ENCODE data around the gene YEATS2.

The YEATS2 gene

DNA sequence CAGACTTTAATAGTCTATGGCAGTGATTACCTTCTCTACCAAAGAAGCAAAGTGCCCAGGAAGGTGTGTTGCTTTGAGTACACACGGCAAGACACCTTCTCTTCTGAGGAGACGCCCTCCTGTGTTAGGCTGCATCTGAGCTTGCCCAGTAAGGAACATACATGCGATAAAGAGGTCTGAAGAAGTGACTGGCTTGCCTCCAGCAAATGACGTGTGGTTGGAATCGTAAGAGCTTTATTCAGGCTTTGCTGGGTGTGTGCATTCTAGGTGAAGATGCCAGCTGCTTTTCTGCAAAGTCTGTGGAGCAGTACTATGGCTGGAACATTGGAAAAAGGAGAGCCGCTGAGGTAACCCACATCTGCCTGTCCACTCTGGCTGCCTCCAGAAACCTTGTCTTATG lies 105.4 kb downstream of the YEATS2 start:
- H3K4me1 ChIP-seq (ENCODE audit: control insufficient read depth, insufficient read depth, low read length), result no peaks in the 10 kb centered on the region
- no peaks in the 10 kb centered on the region for H3K27me3 ChIP-seq (ENCODE audit: control insufficient read depth, insufficient read depth, low read length)
- no peak overlapping the region for H3K9ac ChIP-seq (ENCODE audit: low read depth, low read length)
- no peak overlapping the region for H3K4me3 ChIP-seq (ENCODE audit: low read length)
- H3K36me3 ChIP-seq (ENCODE audit: insufficient read depth, low read length), result peaks cover 85% of the 10 kb centered on the region
- H3K9me3 ChIP-seq (replicated peaks; ENCODE audit: low read length), result no peaks in the 10 kb centered on the region
- no peak overlapping the region for H3K4me2 ChIP-seq (ENCODE audit: low read length)

DNA sequence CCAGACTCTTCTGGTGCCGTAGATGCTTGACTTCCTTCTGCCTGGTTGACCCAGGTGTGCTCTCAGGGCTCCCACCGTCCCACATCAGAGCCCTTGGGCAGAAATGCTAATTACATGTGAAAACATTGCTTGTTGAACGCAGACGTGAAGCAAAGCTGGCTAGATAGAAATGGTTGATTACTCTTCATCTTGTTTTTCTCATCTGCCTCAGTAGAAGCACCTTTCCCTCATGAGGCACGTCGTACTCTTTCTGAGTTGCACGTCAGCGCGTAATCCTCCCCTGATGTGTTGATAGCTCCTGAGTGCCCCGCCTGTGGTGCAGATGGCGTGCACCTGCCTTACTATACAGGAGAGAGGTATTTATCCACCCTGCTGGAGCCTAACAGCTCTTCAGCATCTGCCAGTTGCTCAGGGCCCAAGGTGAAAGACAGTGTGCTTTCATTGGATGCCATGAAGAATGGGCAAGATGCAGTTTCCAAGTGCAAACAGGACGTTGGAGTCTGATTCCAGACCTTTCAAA lies 109.7 kb downstream of the YEATS2 start:
- Histone ChIP-seq H3K9me3 (replicated peaks; ENCODE audit: low read length) (no peaks in the 10 kb centered on the region), H3K4me2 (ENCODE audit: low read length) (no peak overlapping the region), H3K36me3 (ENCODE audit: insufficient read depth, low read length) (peaks cover 91% of the 10 kb centered on the region), H3K4me1 (ENCODE audit: control insufficient read depth, insufficient read depth, low read length) (no peaks in the 10 kb centered on the region), H3K9ac (ENCODE audit: low read depth, low read length) (no peak overlapping the region), H3K27me3 (ENCODE audit: control insufficient read depth, insufficient read depth, low read length) (no peaks in the 10 kb centered on the region), H3K4me3 (ENCODE audit: low read length) (no peak overlapping the region)

DNA sequence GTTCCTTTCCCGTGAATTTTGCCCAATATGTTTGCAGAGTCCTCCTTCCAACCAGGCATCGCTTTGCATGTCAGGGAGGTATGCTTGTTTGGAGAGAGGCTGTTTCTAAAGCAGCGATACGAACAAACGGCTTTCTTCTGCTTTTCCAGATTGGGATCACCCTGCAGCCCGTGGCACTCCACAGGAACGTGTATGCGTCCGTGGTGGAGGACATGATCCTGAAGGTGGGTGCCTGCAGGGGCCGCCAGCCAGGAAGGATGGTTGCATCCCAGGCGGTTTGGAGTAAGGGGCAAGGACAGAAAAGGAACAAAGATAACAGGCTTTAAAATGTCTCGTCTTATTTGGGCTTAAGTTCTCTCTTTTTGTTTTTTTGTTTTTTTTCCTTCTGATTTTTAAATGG lies 110.3 kb downstream of the YEATS2 start:
- Histone ChIP-seq H3K4me1 (ENCODE audit: control insufficient read depth, insufficient read depth, low read length) (no peaks in the 10 kb centered on the region), H3K9ac (ENCODE audit: low read depth, low read length) (no peak overlapping the region), H3K27me3 (ENCODE audit: control insufficient read depth, insufficient read depth, low read length) (no peaks in the 10 kb centered on the region), H3K36me3 (ENCODE audit: insufficient read depth, low read length) (peaks cover 92% of the 10 kb centered on the region), H3K4me3 (ENCODE audit: low read length) (no peak overlapping the region), H3K9me3 (replicated peaks; ENCODE audit: low read length) (no peaks in the 10 kb centered on the region), H3K4me2 (ENCODE audit: low read length) (no peak overlapping the region)

DNA sequence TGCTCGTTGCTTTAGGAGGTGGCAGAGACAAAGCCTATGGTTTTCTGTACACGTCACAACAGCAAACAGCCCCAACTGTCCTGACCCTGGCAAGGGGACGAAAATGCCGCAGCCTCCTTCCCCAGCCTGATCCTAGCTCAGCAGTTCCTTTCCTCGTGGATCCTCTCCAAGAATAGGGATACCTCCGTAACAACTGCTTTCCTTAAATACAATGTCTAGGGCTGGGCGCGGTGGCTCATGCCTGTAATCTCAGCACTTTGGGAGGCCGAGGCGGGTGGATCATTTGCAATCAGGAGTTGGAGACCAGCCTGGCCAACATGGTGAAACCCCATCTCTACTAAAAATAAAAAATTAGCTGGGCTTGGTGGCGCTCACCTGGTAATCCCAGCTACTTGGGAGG lies 110.8 kb downstream of the YEATS2 start:
- Histone ChIP-seq H3K36me3 (ENCODE audit: insufficient read depth, low read length) (peaks cover 92% of the 10 kb centered on the region), H3K27me3 (ENCODE audit: control insufficient read depth, insufficient read depth, low read length) (no peaks in the 10 kb centered on the region), H3K4me1 (ENCODE audit: control insufficient read depth, insufficient read depth, low read length) (no peaks in the 10 kb centered on the region), H3K4me3 (ENCODE audit: low read length) (no peak overlapping the region), H3K9me3 (replicated peaks; ENCODE audit: low read length) (no peaks in the 10 kb centered on the region), H3K4me2 (ENCODE audit: low read length) (no peak overlapping the region), H3K9ac (ENCODE audit: low read depth, low read length) (no peak overlapping the region)

DNA sequence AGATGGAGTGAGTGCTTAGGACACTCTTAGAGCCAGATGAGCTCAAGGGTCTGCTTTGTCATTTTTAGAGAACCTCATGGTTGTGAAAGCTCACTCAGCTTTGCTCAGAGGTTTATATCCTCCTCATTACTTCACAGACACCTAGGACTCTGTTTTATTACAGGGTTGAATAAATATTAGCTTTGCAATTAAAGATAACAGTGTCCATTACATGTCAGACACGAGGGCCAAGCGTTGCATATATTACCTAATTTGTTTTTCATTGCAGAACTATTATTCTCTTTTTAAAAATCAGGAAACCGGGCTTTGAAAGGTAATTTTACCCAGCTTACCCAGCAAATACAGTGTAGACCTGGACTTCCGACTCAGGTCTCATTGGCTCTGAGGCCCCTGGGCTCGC lies 111.7 kb downstream of the YEATS2 start:
- H3K9ac ChIP-seq (ENCODE audit: low read depth, low read length), result no peak overlapping the region
- H3K4me3 ChIP-seq (ENCODE audit: low read length), result no peak overlapping the region
- H3K9me3 ChIP-seq (replicated peaks; ENCODE audit: low read length), result no peaks in the 10 kb centered on the region
- H3K4me2 ChIP-seq (ENCODE audit: low read length), result no peak overlapping the region
- H3K36me3 ChIP-seq (ENCODE audit: insufficient read depth, low read length), result peaks cover 87% of the 10 kb centered on the region
- no peaks in the 10 kb centered on the region for H3K4me1 ChIP-seq (ENCODE audit: control insufficient read depth, insufficient read depth, low read length)
- no peaks in the 10 kb centered on the region for H3K27me3 ChIP-seq (ENCODE audit: control insufficient read depth, insufficient read depth, low read length)

DNA sequence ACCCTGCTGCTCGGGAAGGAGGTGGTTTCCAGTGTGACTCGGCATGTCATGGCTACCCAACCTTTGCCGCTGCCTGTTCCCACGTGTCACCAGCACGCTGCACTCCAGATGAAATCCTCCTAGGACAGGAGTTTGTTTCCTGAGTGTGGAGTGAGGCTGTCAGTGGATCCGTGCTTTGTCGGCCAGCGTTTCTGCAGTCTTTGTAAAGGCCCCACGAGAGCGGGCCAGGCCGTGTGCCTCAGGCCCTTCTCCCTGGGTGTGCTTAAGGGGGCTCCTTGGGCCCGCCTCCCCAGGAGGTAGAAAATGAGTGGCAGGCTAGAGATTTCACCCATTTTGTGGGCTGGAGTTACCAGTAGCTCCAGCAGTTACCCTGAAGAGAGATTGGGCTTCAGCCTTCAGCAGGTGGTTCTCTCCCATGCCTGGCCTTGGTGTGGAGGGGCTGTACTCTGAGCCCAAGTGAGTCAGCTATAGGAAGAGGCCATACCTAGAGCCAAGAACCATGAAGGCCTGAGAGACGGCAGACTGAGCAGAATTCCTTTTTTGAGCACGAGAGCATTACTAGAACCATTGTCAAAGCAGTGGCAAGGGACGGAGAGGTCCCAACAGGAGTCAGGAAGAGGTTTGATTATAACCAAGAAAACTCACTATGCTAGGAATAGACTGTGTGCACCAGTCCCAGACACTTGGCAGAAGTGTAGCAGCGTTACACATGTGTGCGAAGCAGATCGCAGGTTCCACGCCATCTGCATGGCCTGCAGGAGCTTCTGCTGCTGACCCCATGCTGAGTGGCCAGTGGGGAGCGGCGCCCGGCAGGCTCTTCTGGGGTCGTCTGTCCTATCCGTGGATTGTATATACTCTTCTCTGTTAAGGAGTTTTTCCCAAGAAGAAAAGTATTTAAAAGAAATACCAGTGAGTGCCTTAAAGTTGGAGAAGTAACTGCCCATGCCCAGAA lies 113.3 kb downstream of the YEATS2 start:
- Histone ChIP-seq H3K9ac (ENCODE audit: low read depth, low read length) (no peak overlapping the region), H3K36me3 (ENCODE audit: insufficient read depth, low read length) (peaks cover 79% of the 10 kb centered on the region), H3K27me3 (ENCODE audit: control insufficient read depth, insufficient read depth, low read length) (no peaks in the 10 kb centered on the region), H3K4me1 (ENCODE audit: control insufficient read depth, insufficient read depth, low read length) (no peaks in the 10 kb centered on the region), H3K4me2 (ENCODE audit: low read length) (no peak overlapping the region), H3K9me3 (replicated peaks; ENCODE audit: low read length) (no peaks in the 10 kb centered on the region), H3K4me3 (ENCODE audit: low read length) (no peak overlapping the region)

DNA sequence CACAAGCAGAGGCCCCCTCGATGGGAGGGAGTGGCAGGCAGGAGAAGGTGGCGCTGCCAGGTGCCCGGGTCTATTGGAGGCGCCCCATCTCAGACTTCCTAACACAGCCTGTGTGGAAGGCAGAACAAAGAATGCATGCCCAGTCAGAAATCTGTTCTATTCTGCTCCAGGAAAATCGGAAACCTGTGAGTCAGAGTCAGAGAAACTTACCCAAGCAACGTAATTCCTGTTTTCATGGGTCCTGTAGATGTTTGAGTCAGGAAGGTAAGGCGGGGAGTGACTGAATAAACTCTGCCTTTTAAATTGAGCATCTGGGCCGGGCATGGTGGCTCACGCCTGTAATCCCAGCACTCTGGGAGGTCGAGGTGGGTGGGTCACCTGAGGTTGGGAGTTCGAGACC lies 114.0 kb downstream of the YEATS2 start:
- Histone ChIP-seq H3K9me3 (replicated peaks; ENCODE audit: low read length) (no peaks in the 10 kb centered on the region), H3K4me2 (ENCODE audit: low read length) (no peak overlapping the region), H3K27me3 (ENCODE audit: control insufficient read depth, insufficient read depth, low read length) (no peaks in the 10 kb centered on the region), H3K36me3 (ENCODE audit: insufficient read depth, low read length) (peaks cover 78% of the 10 kb centered on the region), H3K4me1 (ENCODE audit: control insufficient read depth, insufficient read depth, low read length) (no peaks in the 10 kb centered on the region), H3K9ac (ENCODE audit: low read depth, low read length) (no peak overlapping the region), H3K4me3 (ENCODE audit: low read length) (no peak overlapping the region)

DNA sequence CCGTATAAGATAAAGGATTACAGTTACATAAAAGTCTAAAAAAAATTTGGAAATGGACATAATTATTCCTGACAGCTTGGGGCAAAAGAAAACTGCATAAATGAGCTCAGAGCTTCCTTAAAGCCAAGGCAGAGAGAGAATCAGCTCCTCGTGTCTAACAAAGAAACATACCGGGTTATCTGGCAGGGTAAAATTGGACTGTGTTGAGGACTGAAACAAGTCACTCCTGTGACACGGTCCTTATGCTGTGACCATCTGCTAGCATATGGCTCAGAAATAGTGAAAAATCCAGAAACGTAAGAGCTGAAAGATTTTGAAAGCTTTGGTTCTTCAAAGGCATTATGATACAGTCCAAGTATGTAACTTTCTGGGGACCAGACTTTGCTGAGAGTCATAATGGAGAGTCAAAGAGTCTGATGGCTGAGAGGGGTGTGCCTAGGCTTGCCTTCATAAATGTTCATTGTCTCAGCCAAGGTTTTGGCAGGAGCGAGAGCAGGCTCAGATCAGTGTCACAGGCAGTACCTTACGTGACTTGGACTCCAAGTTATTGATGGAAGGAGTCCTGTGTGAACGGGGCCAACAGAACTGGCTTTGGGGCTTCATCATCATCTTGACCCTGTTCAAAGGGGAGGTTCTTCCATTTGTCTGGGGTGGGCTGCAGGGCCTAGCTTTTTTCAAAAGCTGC lies 115.3 kb downstream of the YEATS2 start:
- Histone ChIP-seq H3K27me3 (ENCODE audit: control insufficient read depth, insufficient read depth, low read length) (no peaks in the 10 kb centered on the region), H3K9me3 (replicated peaks; ENCODE audit: low read length) (no peaks in the 10 kb centered on the region), H3K9ac (ENCODE audit: low read depth, low read length) (no peak overlapping the region), H3K4me2 (ENCODE audit: low read length) (no peak overlapping the region), H3K4me1 (ENCODE audit: control insufficient read depth, insufficient read depth, low read length) (no peaks in the 10 kb centered on the region), H3K36me3 (ENCODE audit: insufficient read depth, low read length) (peaks cover 71% of the 10 kb centered on the region), H3K4me3 (ENCODE audit: low read length) (no peak overlapping the region)

DNA sequence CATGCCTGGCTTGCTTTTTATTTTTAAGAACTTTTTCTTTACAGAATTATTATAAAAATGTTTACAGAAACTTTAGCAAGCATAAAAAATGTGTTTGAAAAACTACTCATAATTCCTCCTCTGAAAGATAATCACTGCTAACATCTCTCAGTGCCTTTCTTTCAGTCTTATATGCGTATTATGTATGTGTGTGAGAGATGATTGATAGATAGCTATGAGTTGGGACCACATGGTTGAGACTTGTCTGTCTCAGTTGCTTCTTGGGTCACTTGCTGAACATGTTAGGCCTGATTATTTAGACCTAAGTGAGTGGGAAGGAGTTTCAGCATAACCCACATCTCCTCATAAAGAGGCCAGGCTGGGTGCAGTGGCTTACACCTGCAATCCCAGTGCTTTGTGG lies 116.6 kb downstream of the YEATS2 start:
- peaks cover 60% of the 10 kb centered on the region for H3K36me3 ChIP-seq (ENCODE audit: insufficient read depth, low read length)
- no peaks in the 10 kb centered on the region for H3K4me1 ChIP-seq (ENCODE audit: control insufficient read depth, insufficient read depth, low read length)

DNA sequence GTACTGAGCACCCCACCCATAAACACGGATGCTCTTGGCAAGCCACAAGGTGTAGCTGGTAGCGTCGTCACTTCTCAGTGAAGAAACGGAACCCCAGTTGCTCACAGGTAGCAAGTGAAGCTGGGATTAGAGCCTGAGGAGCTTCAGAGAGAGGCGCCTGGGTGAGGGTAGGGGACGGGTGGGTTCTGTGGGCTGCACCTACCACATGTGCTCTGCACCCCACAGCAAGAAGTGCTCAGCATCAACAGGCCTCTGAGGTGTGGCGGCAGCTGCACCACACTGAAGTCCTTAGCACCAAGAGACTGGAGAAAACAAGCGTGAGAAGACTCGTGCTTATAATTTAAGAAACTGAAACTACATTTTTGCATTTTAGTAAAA lies 118.0 kb downstream of the YEATS2 start:
- H3K4me3 ChIP-seq (ENCODE audit: low read length), result no peak overlapping the region
- H3K27me3 ChIP-seq (ENCODE audit: control insufficient read depth, insufficient read depth, low read length), result no peaks in the 10 kb centered on the region
- H3K4me1 ChIP-seq (ENCODE audit: control insufficient read depth, insufficient read depth, low read length), result no peaks in the 10 kb centered on the region
- no peak overlapping the region for H3K9ac ChIP-seq (ENCODE audit: low read depth, low read length)
- H3K36me3 ChIP-seq (ENCODE audit: insufficient read depth, low read length), result peaks cover 47% of the 10 kb centered on the region
- H3K4me2 ChIP-seq (ENCODE audit: low read length), result no peak overlapping the region
- H3K9me3 ChIP-seq (replicated peaks; ENCODE audit: low read length), result no peaks in the 10 kb centered on the region

More for the DNA sequence above, 116.6 kb downstream of the YEATS2 start:
- Histone ChIP-seq H3K9ac (ENCODE audit: low read depth, low read length) (no peak overlapping the region), H3K9me3 (replicated peaks; ENCODE audit: low read length) (no peaks in the 10 kb centered on the region), H3K4me2 (ENCODE audit: low read length) (no peak overlapping the region), H3K4me3 (ENCODE audit: low read length) (no peak overlapping the region), H3K27me3 (ENCODE audit: control insufficient read depth, insufficient read depth, low read length) (no peaks in the 10 kb centered on the region)

DNA sequence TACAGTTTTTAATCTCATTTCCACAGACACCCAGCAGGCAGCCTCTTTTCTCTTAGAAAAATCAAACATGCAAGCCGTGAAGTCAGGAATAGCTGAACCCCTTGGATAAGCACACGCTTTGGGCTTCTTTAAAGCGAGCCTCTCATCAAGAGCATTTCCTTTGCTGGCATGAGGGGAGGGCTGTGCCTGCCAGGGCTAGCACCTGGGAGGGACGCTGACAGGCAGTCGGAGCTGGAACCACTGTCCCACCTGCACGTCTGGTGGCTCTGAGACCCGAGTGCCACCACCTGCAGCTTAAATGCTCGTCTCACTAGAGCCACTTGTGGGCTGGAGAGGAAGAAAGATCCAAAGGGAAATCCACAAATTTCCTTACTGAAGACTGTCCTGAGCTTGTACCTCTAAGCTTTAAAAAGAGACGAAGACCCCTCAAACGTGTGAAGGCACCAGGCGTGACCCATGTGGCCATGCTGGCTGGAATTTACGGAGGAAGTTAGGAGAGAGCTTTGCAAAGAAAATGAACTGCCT lies 118.4 kb downstream of the YEATS2 start:
- H3K4me1 ChIP-seq (ENCODE audit: control insufficient read depth, insufficient read depth, low read length), result no peaks in the 10 kb centered on the region
- no peaks in the 10 kb centered on the region for H3K9me3 ChIP-seq (replicated peaks; ENCODE audit: low read length)
- no peak overlapping the region for H3K4me3 ChIP-seq (ENCODE audit: low read length)
- H3K36me3 ChIP-seq (ENCODE audit: insufficient read depth, low read length), result peaks cover 42% of the 10 kb centered on the region
- no peaks in the 10 kb centered on the region for H3K27me3 ChIP-seq (ENCODE audit: control insufficient read depth, insufficient read depth, low read length)
- no peak overlapping the region for H3K4me2 ChIP-seq (ENCODE audit: low read length)
- H3K9ac ChIP-seq (ENCODE audit: low read depth, low read length), result no peak overlapping the region
